KOPT-K1 (cell line): ENCODE results near the gene CHD6.

Source experiments
- H3K27ac ChIP-seq: fragments of 200-600 bp; sonication (generic); 2 replicates; pipeline ENCODE4 v1.5.1; 2016; ENCODE audit warnings: antibody characterized with exemption, mild to moderate bottlenecking, low read depth, low read length; ENCODE audit not compliant: poor library complexity, severe bottlenecking
- H3K36me3 ChIP-seq: fragments of 200-600 bp; sonication (generic); 2 replicates; pipeline ENCODE4 v1.5.1; 2017; ENCODE audit warnings: antibody characterized with exemption, mild to moderate bottlenecking, low read length, moderate library complexity; ENCODE audit not compliant: insufficient read depth
- H3K9me3 ChIP-seq: fragments of 200-600 bp; sonication (generic); 2 replicates; pipeline ENCODE4 v1.5.1; 2017; ENCODE audit warnings: antibody characterized with exemption, low read length, mild to moderate bottlenecking; ENCODE audit not compliant: insufficient read depth, poor library complexity, severe bottlenecking

CHD6 gene

GRCh38 chr20:41377275-41377674, 240.9 kb downstream of the CHD6 start:
- Histone ChIP-seq H3K27ac (no peak overlapping the region), H3K36me3 (no peaks in the 10 kb centered on the region), H3K9me3 (peaks cover 11% of the 10 kb centered on the region)

- Histone ChIP-seq H3K27ac (no peak overlapping the region), H3K9me3 (peaks cover 20% of the 10 kb centered on the region), H3K36me3 (no peaks in the 10 kb centered on the region)
Observed at GRCh38 chr20:41376349-41376748, 241.8 kb downstream of the CHD6 start.

GRCh38 chr20:41375846-41376245, 242.3 kb downstream of the CHD6 start:
- H3K9me3 ChIP-seq: peaks cover 26% of the 10 kb centered on the region
- no peaks in the 10 kb centered on the region for H3K36me3 ChIP-seq
- no peak overlapping the region for H3K27ac ChIP-seq

- H3K9me3 ChIP-seq: peaks cover 27% of the 10 kb centered on the region
- no peaks in the 10 kb centered on the region for H3K36me3 ChIP-seq
- H3K27ac ChIP-seq: no peak overlapping the region
Observed at GRCh38 chr20:41373931-41374920, 244.0 kb downstream of the CHD6 start.

GRCh38 chr20:41373251-41373783, 244.9 kb downstream of the CHD6 start:
- H3K36me3 ChIP-seq: no peaks in the 10 kb centered on the region
- H3K27ac ChIP-seq: no peak overlapping the region
- peaks cover 27% of the 10 kb centered on the region for H3K9me3 ChIP-seq

GRCh38 chr20:41371371-41371770, 246.8 kb downstream of the CHD6 start:
- Histone ChIP-seq H3K36me3 (no peaks in the 10 kb centered on the region), H3K27ac (no peak overlapping the region), H3K9me3 (peaks cover 27% of the 10 kb centered on the region)

- Histone ChIP-seq H3K9me3 (peaks cover 27% of the 10 kb centered on the region), H3K27ac (no peak overlapping the region), H3K36me3 (no peaks in the 10 kb centered on the region)
Observed at GRCh38 chr20:41370176-41370575, 248.0 kb downstream of the CHD6 start.

- H3K36me3 ChIP-seq: no peaks in the 10 kb centered on the region
- H3K27ac ChIP-seq: no peak overlapping the region
- peaks cover 27% of the 10 kb centered on the region for H3K9me3 ChIP-seq
Observed at GRCh38 chr20:41369673-41370072, 248.5 kb downstream of the CHD6 start.

GRCh38 chr20:41367956-41368355, 250.2 kb downstream of the CHD6 start:
- Histone ChIP-seq H3K27ac (no peak overlapping the region), H3K36me3 (no peaks in the 10 kb centered on the region), H3K9me3 (peaks cover 22% of the 10 kb centered on the region)

- Histone ChIP-seq H3K36me3 (no peaks in the 10 kb centered on the region), H3K9me3 (peaks cover 17% of the 10 kb centered on the region), H3K27ac (no peak overlapping the region)
Observed at GRCh38 chr20:41367393-41367695, 250.8 kb downstream of the CHD6 start.

GRCh38 chr20:41366546-41367392, 251.4 kb downstream of the CHD6 start, which contains the start of gene EMILIN3:
EMILIN3 (minus strand) TSS chr20:41366818; CDS start chr20:41366634, 184 bp downstream.
- Histone ChIP-seq H3K27ac (no peak within 1 kb of the TSS), H3K9me3 (peaks cover 11% of the 10 kb centered on the region), H3K36me3 (no peaks in the 10 kb centered on the region)

GRCh38 chr20:41365777-41366545, 252.2 kb downstream of the CHD6 start:
- Histone ChIP-seq H3K9me3 (peaks cover 3% of the 10 kb centered on the region), H3K27ac (no peak overlapping the region), H3K36me3 (no peaks in the 10 kb centered on the region)

GRCh38 chr20:41364967-41365765, 253.0 kb downstream of the CHD6 start:
- Histone ChIP-seq H3K27ac (no peak overlapping the region), H3K36me3 (no peaks in the 10 kb centered on the region), H3K9me3 (no peaks in the 10 kb centered on the region)
